Stimulated activated memory B cell treated with anti-CD40 and anti-IgM and Interleukin-4, amounts not matched to agents 10 μg/mL and 1 μg/mL and 100 μg/mL, for 72 hours (primary cell): ENCODE data around the gene AGAP1.

Source experiments
- ATAC-seq: fragments of 150-1000 bp; cut with Tn5 transposase; 2 replicates; pipeline ENCODE4 v1.10.0; 2021
- H3K27ac Mint-ChIP-seq: one replicate; pipeline ENCODE4 v1.8.0; 2022; ENCODE audit warnings: mild to moderate bottlenecking, mixed read lengths
- H3K27me3 Mint-ChIP-seq: one replicate; pipeline ENCODE4 v1.8.0; 2022; ENCODE audit warnings: mixed read lengths
- H3K36me3 Mint-ChIP-seq: one replicate; pipeline ENCODE4 v1.8.0; 2022; ENCODE audit warnings: mixed read lengths
- H3K4me1 Mint-ChIP-seq: one replicate; pipeline ENCODE4 v1.8.0; 2022; ENCODE audit warnings: mixed read lengths
- H3K4me3 Mint-ChIP-seq: one replicate; pipeline ENCODE4 v1.8.0; 2022; ENCODE audit warnings: mild to moderate bottlenecking, moderate library complexity, mixed read lengths
- H3K9me3 Mint-ChIP-seq: one replicate; pipeline ENCODE4 v1.8.0; 2022; ENCODE audit warnings: mixed read lengths

The AGAP1 gene

GRCh38 chr2:236165842-236166795 is 672.3 kb downstream of the AGAP1 start:
- Mint-ChIP-seq H3K4me3 (no peak overlapping the region), H3K4me1 (peaks cover 8% of the 10 kb centered on the region)

GRCh38 chr2:236166796-236167296 is 673.0 kb downstream of the AGAP1 start:
- Mint-ChIP-seq H3K4me3 (no peak overlapping the region), H3K4me1 (peaks cover 8% of the 10 kb centered on the region), H3K27me3 (peaks cover 63% of the 10 kb centered on the region), H3K9me3 (no peaks in the 10 kb centered on the region), H3K36me3 (no peaks in the 10 kb centered on the region), H3K27ac (no peak overlapping the region)
- no peak for ATAC-seq

More at GRCh38 chr2:236165842-236166795, 672.3 kb downstream of the AGAP1 start:
- Mint-ChIP-seq H3K27ac (no peak overlapping the region), H3K9me3 (no peaks in the 10 kb centered on the region), H3K27me3 (peaks cover 63% of the 10 kb centered on the region), H3K36me3 (no peaks in the 10 kb centered on the region)
- no peak for ATAC-seq

- Mint-ChIP-seq H3K4me3 (no peak overlapping the region), H3K27ac (no peak overlapping the region), H3K4me1 (peaks cover 8% of the 10 kb centered on the region), H3K36me3 (no peaks in the 10 kb centered on the region), H3K9me3 (no peaks in the 10 kb centered on the region), H3K27me3 (peaks cover 63% of the 10 kb centered on the region)
- ATAC-seq, result no peak
Measured at GRCh38 chr2:236167297-236168109, 673.7 kb downstream of the AGAP1 start.

GRCh38 chr2:236168110-236169080 is 674.6 kb downstream of the AGAP1 start, which contains the start of gene GBX2:
Gene GBX2, minus strand, starts transcription at chr2:236168386. Its CDS starts 415 bp downstream, at chr2:236167971.
- Mint-ChIP-seq H3K4me3 (no peak within 1 kb of the TSS), H3K4me1 (peaks cover 8% of the 10 kb centered on the region), H3K27ac (no peak within 1 kb of the TSS), H3K27me3 (peaks cover 68% of the 10 kb centered on the region), H3K9me3 (no peaks in the 10 kb centered on the region), H3K36me3 (no peaks in the 10 kb centered on the region)
- no peak for ATAC-seq

DNA sequence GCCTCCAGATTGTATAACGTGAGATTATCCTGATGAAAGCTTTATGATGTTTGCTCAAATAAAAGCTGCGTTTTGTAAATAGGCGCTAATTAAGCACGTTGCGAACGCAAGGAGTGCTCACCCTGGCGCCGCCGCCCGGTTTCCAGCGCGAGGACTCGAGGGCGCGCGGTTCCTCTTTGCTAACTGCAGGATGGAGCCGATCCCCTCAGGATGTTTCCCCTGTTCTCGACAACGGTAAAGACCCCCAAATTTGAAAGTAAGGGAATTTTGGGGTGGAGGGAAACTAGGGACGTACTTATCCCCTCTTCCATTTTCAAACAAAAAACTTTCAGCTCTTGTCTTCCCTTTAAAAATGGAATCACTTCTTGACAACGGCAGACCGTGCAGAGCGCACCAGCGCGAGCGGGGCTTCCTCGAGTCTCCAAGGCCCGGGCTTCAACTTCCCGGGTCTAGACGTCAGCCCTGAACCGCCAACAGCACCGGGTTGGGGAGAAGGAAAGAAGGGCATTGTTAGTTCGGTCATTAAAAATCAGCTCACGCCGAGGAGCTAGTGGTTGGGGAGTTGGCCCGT is 675.4 kb downstream of the AGAP1 start:
- H3K27me3 Mint-ChIP-seq, result peaks cover 76% of the 10 kb centered on the region
- no peak overlapping the region for H3K27ac Mint-ChIP-seq
- no peaks in the 10 kb centered on the region for H3K36me3 Mint-ChIP-seq
- no peak overlapping the region for H3K4me3 Mint-ChIP-seq
- ATAC-seq, result no peak
- no peaks in the 10 kb centered on the region for H3K9me3 Mint-ChIP-seq
- H3K4me1 Mint-ChIP-seq, result peaks cover 8% of the 10 kb centered on the region

DNA sequence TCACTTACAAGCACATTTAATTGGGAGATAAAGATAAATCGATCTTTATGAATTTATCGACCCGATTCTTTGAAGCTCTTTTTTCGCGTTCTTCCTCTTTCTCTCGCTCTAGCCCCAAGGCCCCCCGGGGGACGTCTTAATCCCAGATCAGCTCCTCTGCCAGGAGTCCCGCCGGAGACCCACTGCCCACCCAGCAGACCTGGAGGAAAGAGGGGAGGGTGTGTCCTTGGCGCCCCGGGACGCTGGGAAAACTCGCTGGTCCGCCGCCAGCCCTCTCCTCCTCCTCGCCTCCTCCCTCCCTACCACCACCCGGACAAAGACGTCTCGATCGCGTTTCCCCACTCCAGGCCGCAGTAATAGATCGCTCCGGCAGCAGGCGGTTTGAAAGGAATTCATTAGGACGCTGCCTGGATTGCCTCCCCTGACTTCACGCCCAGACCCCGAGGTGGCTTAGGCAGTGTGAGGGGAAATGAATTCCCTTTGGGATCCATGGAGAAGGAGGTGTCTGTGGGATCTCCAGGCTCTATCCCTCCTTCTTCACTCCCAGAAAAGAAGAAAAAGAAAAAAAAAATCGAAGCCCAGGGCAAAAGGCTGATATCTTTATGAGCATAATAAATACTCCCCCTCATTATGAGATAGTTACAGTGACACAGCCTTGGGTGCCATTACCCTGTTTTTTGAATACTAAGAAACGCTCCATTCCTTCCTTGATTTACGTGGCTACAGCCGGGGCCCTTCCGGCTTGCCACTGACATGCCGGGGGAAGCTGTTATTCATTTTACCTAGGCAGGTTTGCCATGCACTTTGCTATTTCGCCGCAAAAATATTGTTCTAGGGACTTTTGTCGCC is 676.1 kb downstream of the AGAP1 start:
- Mint-ChIP-seq H3K36me3 (no peaks in the 10 kb centered on the region), H3K9me3 (no peaks in the 10 kb centered on the region), H3K27ac (no peak overlapping the region), H3K4me1 (peaks cover 8% of the 10 kb centered on the region), H3K4me3 (no peak overlapping the region), H3K27me3 (peaks cover 78% of the 10 kb centered on the region)
- ATAC-seq, result no peak

DNA sequence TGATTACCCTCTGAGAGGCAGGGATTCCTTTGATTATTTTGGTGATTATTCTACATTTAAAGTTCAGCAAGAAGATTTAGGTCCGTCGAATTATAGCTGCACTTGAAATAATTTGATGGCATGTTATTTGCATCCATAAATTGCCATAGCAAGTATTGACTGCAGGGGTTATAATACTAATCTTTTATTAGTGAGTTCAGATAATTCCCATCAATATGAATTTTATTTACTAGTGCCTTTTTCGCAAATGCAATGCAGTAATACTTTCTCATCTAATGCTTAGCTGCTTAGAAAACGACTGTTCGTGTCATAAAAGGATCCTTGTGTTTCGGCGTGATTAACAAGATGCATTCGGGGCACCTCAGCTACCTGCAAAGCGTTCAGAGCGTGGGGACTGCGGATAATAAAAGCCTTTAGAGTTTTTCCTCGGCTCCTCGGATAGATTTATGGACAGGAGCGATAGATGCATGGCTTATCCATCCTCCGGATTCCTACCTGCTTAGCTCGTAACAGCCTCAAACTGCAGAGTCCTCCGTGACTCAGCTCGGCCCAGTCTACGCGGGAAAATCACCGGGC is 676.8 kb downstream of the AGAP1 start:
- Mint-ChIP-seq H3K4me1 (peaks cover 8% of the 10 kb centered on the region), H3K4me3 (no peak overlapping the region), H3K27ac (no peak overlapping the region), H3K27me3 (peaks cover 78% of the 10 kb centered on the region), H3K36me3 (no peaks in the 10 kb centered on the region), H3K9me3 (no peaks in the 10 kb centered on the region)
- no peak for ATAC-seq

- H3K4me1 Mint-ChIP-seq, result peaks cover 6% of the 10 kb centered on the region
- H3K27ac Mint-ChIP-seq, result no peak overlapping the region
- H3K27me3 Mint-ChIP-seq, result peaks cover 78% of the 10 kb centered on the region
- H3K9me3 Mint-ChIP-seq, result no peaks in the 10 kb centered on the region
- no peak overlapping the region for H3K4me3 Mint-ChIP-seq
- no peaks in the 10 kb centered on the region for H3K36me3 Mint-ChIP-seq
- ATAC-seq, result no peak
Measured at GRCh38 chr2:236171181-236171679, 677.4 kb downstream of the AGAP1 start.

GRCh38 chr2:236171680-236172254 is 677.9 kb downstream of the AGAP1 start:
- no peak overlapping the region for H3K27ac Mint-ChIP-seq
- no peaks in the 10 kb centered on the region for H3K36me3 Mint-ChIP-seq
- peaks cover 78% of the 10 kb centered on the region for H3K27me3 Mint-ChIP-seq
- H3K4me1 Mint-ChIP-seq, result peaks cover under 1% of the 10 kb centered on the region
- H3K4me3 Mint-ChIP-seq, result no peak overlapping the region
- H3K9me3 Mint-ChIP-seq, result no peaks in the 10 kb centered on the region
- no peak for ATAC-seq

- no peaks in the 10 kb centered on the region for H3K9me3 Mint-ChIP-seq
- ATAC-seq, result no peak
- no peak overlapping the region for H3K4me3 Mint-ChIP-seq
- no peak overlapping the region for H3K27ac Mint-ChIP-seq
- no peaks in the 10 kb centered on the region for H3K4me1 Mint-ChIP-seq
- H3K36me3 Mint-ChIP-seq, result no peaks in the 10 kb centered on the region
- H3K27me3 Mint-ChIP-seq, result peaks cover 82% of the 10 kb centered on the region
Measured at GRCh38 chr2:236172255-236173035, 678.6 kb downstream of the AGAP1 start.

DNA sequence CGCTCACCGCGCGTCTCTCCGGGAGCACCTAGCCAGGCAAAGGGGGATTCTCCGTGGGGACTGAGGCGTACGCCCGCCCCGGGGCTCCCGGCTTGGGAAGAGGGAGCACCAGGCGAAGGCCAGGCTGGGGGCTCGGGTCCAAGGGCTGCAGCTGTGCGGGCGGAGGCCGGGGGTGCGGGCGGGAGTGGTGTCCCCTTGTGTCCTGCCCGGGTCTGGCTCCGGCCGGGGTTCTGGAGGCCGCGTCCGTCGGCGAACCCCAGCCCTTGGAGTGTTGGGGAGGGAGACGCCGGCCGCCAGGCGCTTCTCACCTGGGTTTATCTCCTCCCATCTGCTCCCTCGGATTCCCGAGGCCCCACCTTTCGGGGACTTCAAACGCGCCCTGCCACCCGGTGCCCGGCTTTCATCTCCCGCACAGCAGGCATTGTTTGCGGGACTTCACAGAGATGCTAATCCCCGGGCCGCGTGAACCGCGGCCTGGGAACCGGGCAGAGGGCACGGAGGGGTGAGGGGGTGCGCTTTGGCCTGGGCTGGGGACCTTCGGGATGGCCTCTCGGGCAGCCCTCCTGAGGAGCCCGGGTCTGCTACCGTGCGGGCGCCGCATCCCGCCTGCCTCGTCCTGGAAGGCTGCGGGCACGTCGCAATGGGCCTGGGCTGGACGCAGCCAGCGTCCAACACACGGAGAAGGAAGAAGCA is 679.3 kb downstream of the AGAP1 start:
- no peak for ATAC-seq
- Mint-ChIP-seq H3K4me1 (no peaks in the 10 kb centered on the region), H3K27me3 (peaks cover 88% of the 10 kb centered on the region)

More for the DNA sequence above, 679.3 kb downstream of the AGAP1 start:
- Mint-ChIP-seq H3K27ac (no peak overlapping the region), H3K4me3 (no peak overlapping the region), H3K36me3 (no peaks in the 10 kb centered on the region), H3K9me3 (no peaks in the 10 kb centered on the region)
